ENCODE results near the gene CDC42BPA.

- no peak for TF ChIP-seq SAFB2 (IDR thresholded peaks at IDR 0.05; ENCODE audit: borderline replicate concordance, low read depth, low read length, severe bottlenecking)
- TF ChIP-seq ZBTB43 (CRISPR knock-in tag; IDR thresholded peaks at IDR 0.05), result no peak
- no peak for TF ChIP-seq C11orf30 (IDR thresholded peaks at IDR 0.05; ENCODE audit: low read depth)
- no peak for TF ChIP-seq CTCF (IDR thresholded peaks at IDR 0.05 in 2 of 3, conservative IDR thresholded peaks at IDR 0.05 in 1 of 3; ENCODE audit: insufficient read depth in 2 of 3, low read depth in 1 of 3, low read length in 3 of 3)
- no peak for TF ChIP-seq ZNF121 (CRISPR knock-in tag; conservative IDR thresholded peaks at IDR 0.05)
- no peak for TF ChIP-seq HEY1 (CRISPR knock-in tag; IDR thresholded peaks at IDR 0.05; ENCODE audit: borderline replicate concordance)
- TF ChIP-seq MXD1 (CRISPR knock-in tag; IDR thresholded peaks at IDR 0.05; ENCODE audit: borderline replicate concordance, poor library complexity, severe bottlenecking), result no peak
Observed at GRCh38 chr1:227227761-227228160, 90.5 kb downstream of the CDC42BPA start.
